VCaP (cell line): ENCODE results near the gene KCNC1.
A peak's percentile ranks its signal among the peaks of the same experiment; 100 is the strongest.

ENCODE experiments used
- H3K27ac ChIP-seq: fragments of 450-650 bp; 2 replicates; pipeline ENCODE4 v1.5.1; 2017
- CTCF ChIP-seq: fragments of 450-650 bp; conservative IDR thresholded peaks from 2 replicates; pipeline ENCODE4 v1.5.1; 2017; ENCODE audit warnings: mild to moderate bottlenecking, moderate library complexity

KCNC1 gene

DNA sequence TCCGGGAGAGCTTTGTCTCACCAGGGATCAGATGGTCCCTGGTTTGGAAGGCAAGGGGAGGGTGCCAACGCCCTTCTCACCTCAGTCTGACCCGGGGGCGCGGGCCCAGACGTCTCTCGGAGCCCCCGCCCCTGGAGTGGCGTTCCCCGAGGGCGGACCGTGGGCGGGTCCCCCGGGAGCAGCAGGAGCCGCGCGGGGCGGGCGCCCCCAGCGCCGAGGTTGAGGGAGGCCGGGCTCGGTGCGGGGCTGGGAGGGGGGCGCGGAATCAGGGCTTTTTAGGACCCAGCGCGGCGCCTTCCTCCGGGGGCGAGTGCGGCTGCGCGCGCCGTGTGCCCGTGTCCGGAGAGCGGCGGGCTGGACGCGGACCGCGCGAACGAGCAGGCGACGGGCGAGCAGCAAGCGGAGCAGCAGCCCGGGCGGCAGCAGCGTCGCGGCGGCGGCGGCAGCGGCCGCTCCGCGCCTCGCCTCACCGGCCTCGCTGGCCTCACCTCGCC, at the start of gene KCNC1:
KCNC1 (plus strand) TSS at position 364 of the 494 bp plus-strand sequence. CDS start 1,222 bp downstream, outside the sequence.
- H3K27ac ChIP-seq, result peak within 1 kb of the TSS; percentile 78
- TF ChIP-seq CTCF, result peak; percentile 26

DNA sequence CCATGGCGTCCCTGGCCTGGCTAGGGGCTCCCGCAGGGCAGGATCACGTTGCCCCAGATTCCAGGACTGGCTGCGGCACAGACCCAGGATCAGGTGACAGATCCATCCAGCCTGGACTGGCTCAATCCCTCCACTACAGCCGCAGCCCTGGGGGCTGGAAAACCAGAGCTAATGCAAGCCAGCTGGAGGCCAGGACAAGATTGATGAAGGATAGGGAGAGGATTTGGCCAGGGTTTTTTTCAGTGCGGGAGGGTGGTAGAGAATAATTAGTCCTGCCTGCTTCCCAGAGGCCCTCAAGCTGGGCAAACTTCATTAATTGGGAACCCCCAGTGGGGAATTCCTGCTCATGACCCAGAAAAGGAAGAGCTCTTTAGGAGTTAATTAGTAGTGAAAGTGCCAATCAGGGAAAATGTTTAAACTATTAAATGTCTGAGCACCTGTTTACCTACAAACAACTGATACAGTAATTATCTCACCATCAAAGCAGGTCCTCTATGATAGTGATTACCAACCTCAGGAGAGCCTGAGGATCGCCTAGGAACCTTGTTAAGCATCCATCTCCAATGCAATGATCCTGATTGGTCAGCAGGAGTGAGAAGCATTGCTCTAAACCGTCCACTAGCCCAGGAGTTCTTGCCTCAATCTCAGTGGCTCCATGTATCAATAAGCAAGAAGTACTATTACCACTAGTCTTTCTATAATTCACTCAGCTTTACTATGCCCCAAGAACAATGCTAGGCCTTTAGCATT, 48.2 kb upstream of the KCNC1 start:
- TF ChIP-seq CTCF, result no peak
- no peak overlapping the region for H3K27ac ChIP-seq

GRCh38 chr11:17687946-17688670, 46.5 kb upstream of the KCNC1 start:
- H3K27ac ChIP-seq, result no peak overlapping the region

DNA sequence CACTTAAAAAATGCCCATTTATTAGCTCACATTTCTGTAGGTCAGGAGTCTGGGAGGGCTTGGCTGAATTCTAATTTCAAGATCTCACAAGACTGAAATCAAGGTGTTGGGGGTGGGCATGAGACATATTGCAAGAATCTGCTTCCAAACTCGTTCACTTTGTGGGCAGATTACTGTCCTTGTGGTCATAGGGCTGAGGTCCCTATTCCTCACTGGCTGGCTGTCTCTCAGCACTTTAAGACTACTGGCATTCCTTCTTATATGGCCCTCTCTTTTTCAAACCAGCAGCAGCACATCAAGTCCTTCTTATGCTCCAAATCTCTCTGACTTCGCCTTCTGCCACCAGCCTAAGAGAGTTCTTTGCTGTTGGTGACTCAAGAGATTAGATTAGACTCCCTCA, 43.0 kb upstream of the KCNC1 start:
- no peak overlapping the region for H3K27ac ChIP-seq
- TF ChIP-seq CTCF, result no peak

More at GRCh38 chr11:17687946-17688670, 46.5 kb upstream of the KCNC1 start:
- TF ChIP-seq CTCF, result no peak

DNA sequence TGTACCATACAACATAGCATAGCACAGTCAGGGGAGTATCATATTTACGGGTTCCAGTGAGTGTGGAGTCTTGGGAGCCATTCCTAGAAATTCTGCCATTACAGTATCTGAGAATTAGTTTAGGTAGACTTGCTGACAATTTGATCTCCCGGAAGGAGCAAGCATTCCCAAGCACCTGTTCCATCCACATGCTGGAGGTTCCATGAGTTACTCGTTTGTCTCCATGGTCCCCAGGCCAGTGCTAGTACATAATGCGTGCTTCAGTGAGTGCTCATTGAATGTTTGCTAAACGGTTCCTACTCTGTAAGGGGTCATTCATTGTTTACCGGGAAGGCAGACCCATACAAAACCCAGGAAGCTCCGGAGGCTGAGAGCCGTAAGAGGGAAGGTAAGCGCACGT, 42.6 kb upstream of the KCNC1 start:
- TF ChIP-seq CTCF, result no peak
- H3K27ac ChIP-seq, result no peak overlapping the region

- no peak for TF ChIP-seq CTCF
- no peak overlapping the region for H3K27ac ChIP-seq
Measured at GRCh38 chr11:17692931-17693330, 41.6 kb upstream of the KCNC1 start.

GRCh38 chr11:17693531-17693930, 41.0 kb upstream of the KCNC1 start:
- TF ChIP-seq CTCF, result no peak
- H3K27ac ChIP-seq, result no peak overlapping the region
